Stimulated activated naive CD8-positive, alpha-beta T cell treated with anti-CD3 and anti-CD28 coated beads, Interleukin-15, Interleukin-2, amounts not matched to agents 100 ng/mL and 50 ng/mL, for 24 hours (primary cell): ENCODE data around the gene TMEM120B.
"Not testable (repeated sequence)": the region's sequence is repeated elsewhere in the genome, so short reads cannot be mapped to it uniquely, and the experiment has no call there.

Experiments used
- H3K27ac Mint-ChIP-seq: one replicate; pipeline ENCODE4 v1.8.0; 2021; ENCODE audit warnings: mild to moderate bottlenecking, mixed read lengths
- H3K27me3 Mint-ChIP-seq: one replicate; pipeline ENCODE4 v1.8.0; 2021; ENCODE audit warnings: mixed read lengths
- H3K36me3 Mint-ChIP-seq: one replicate; pipeline ENCODE4 v1.8.0; 2021; ENCODE audit warnings: low read depth, mixed read lengths
- H3K4me1 Mint-ChIP-seq: one replicate; pipeline ENCODE4 v1.8.0; 2021; ENCODE audit warnings: low read depth, mixed read lengths
- H3K4me3 Mint-ChIP-seq: one replicate; pipeline ENCODE4 v1.8.0; 2021; ENCODE audit warnings: mild to moderate bottlenecking, mixed read lengths
- H3K9me3 Mint-ChIP-seq: one replicate; pipeline ENCODE4 v1.8.0; 2021; ENCODE audit warnings: mixed read lengths

Gene TMEM120B

GRCh38 chr12:121783766-121784165 lies 71.2 kb downstream of the TMEM120B start:
- Mint-ChIP-seq H3K27ac (peak overlapping the region; percentile 95), H3K27me3 (no peaks in the 10 kb centered on the region), H3K4me3 (peak overlapping the region; percentile 49), H3K4me1 (peaks cover 90% of the 10 kb centered on the region), H3K9me3 (no peaks in the 10 kb centered on the region), H3K36me3 (peaks cover 57% of the 10 kb centered on the region)

- peaks cover 50% of the 10 kb centered on the region for H3K36me3 Mint-ChIP-seq
- H3K4me1 Mint-ChIP-seq = peaks cover 94% of the 10 kb centered on the region
- peak overlapping the region; percentile 63 for H3K4me3 Mint-ChIP-seq
Measured at GRCh38 chr12:121784460-121784859, 71.9 kb downstream of the TMEM120B start.

GRCh38 chr12:121786440-121786825 lies 73.9 kb downstream of the TMEM120B start:
- H3K4me3 Mint-ChIP-seq = peak overlapping the region; percentile 67
- H3K27me3 Mint-ChIP-seq = no peaks in the 10 kb centered on the region
- H3K4me1 Mint-ChIP-seq = peaks cover 100% of the 10 kb centered on the region
- peak overlapping the region; percentile 91 for H3K27ac Mint-ChIP-seq
- peaks cover 57% of the 10 kb centered on the region for H3K36me3 Mint-ChIP-seq
- H3K9me3 Mint-ChIP-seq = no peaks in the 10 kb centered on the region

More at GRCh38 chr12:121784460-121784859, 71.9 kb downstream of the TMEM120B start:
- H3K9me3 Mint-ChIP-seq = no peaks in the 10 kb centered on the region
- H3K27me3 Mint-ChIP-seq = no peaks in the 10 kb centered on the region
- H3K27ac Mint-ChIP-seq = peak overlapping the region; percentile 95

- peak overlapping the region; percentile 96 for H3K4me3 Mint-ChIP-seq
- H3K36me3 Mint-ChIP-seq = peaks cover 55% of the 10 kb centered on the region
- no peaks in the 10 kb centered on the region for H3K9me3 Mint-ChIP-seq
- H3K4me1 Mint-ChIP-seq = peaks cover 97% of the 10 kb centered on the region
- no peaks in the 10 kb centered on the region for H3K27me3 Mint-ChIP-seq
- peak overlapping the region; percentile 99 for H3K27ac Mint-ChIP-seq
Measured at GRCh38 chr12:121787063-121788025, 74.8 kb downstream of the TMEM120B start.

- peak overlapping the region; percentile 99 for H3K27ac Mint-ChIP-seq
- peaks cover 52% of the 10 kb centered on the region for H3K36me3 Mint-ChIP-seq
- H3K4me3 Mint-ChIP-seq = peak overlapping the region; percentile 96
- H3K4me1 Mint-ChIP-seq = peaks cover 90% of the 10 kb centered on the region
- no peaks in the 10 kb centered on the region for H3K9me3 Mint-ChIP-seq
- no peaks in the 10 kb centered on the region for H3K27me3 Mint-ChIP-seq
Measured at GRCh38 chr12:121788176-121788818, 75.7 kb downstream of the TMEM120B start.

- Mint-ChIP-seq H3K9me3 (no peaks in the 10 kb centered on the region), H3K27me3 (no peaks in the 10 kb centered on the region), H3K4me3 (peak overlapping the region; percentile 96), H3K36me3 (peaks cover 47% of the 10 kb centered on the region), H3K4me1 (peaks cover 82% of the 10 kb centered on the region), H3K27ac (peak overlapping the region; percentile 99)
Measured at GRCh38 chr12:121789233-121789781, 76.8 kb downstream of the TMEM120B start.

- Mint-ChIP-seq H3K4me3 (peak overlapping the region; percentile 96), H3K4me1 (peaks cover 82% of the 10 kb centered on the region), H3K27me3 (no peaks in the 10 kb centered on the region), H3K9me3 (no peaks in the 10 kb centered on the region), H3K36me3 (peaks cover 42% of the 10 kb centered on the region), H3K27ac (peak overlapping the region; percentile 99)
Measured at GRCh38 chr12:121789800-121790728, 77.5 kb downstream of the TMEM120B start.

- Mint-ChIP-seq H3K36me3 (peaks cover 41% of the 10 kb centered on the region), H3K4me1 (peaks cover 79% of the 10 kb centered on the region), H3K4me3 (peak overlapping the region; percentile 96), H3K27ac (peak overlapping the region; percentile 99)
- H3K9me3 Mint-ChIP-seq, H3K27me3 Mint-ChIP-seq: not testable (repeated sequence)
Measured at GRCh38 chr12:121790785-121791184, 78.2 kb downstream of the TMEM120B start.

GRCh38 chr12:121791671-121792551 lies 79.4 kb downstream of the TMEM120B start:
- peaks cover 33% of the 10 kb centered on the region for H3K36me3 Mint-ChIP-seq
- H3K4me3 Mint-ChIP-seq = peak overlapping the region; percentile 96
- peak overlapping the region; percentile 99 for H3K27ac Mint-ChIP-seq
- peaks cover 74% of the 10 kb centered on the region for H3K4me1 Mint-ChIP-seq
- no peaks in the 10 kb centered on the region for H3K27me3 Mint-ChIP-seq
- no peaks in the 10 kb centered on the region for H3K9me3 Mint-ChIP-seq

GRCh38 chr12:121792607-121793439 lies 80.3 kb downstream of the TMEM120B start:
- H3K9me3 Mint-ChIP-seq = no peaks in the 10 kb centered on the region
- H3K4me3 Mint-ChIP-seq = peak overlapping the region; percentile 96
- H3K27ac Mint-ChIP-seq = peak overlapping the region; percentile 99
- no peaks in the 10 kb centered on the region for H3K27me3 Mint-ChIP-seq
- H3K4me1 Mint-ChIP-seq = peaks cover 74% of the 10 kb centered on the region
- H3K36me3 Mint-ChIP-seq = peaks cover 30% of the 10 kb centered on the region

GRCh38 chr12:121793440-121793837 lies 80.9 kb downstream of the TMEM120B start, which contains the start of gene RHOF:
Gene RHOF (minus strand): TSS chr12:121793688. CDS start chr12:121793633, 55 bp downstream.
- Mint-ChIP-seq H3K4me1 (peaks cover 73% of the 10 kb centered on the region), H3K27me3 (no peaks in the 10 kb centered on the region), H3K9me3 (no peaks in the 10 kb centered on the region), H3K36me3 (peaks cover 27% of the 10 kb centered on the region), H3K4me3 (peak within 1 kb of the TSS; percentile 96), H3K27ac (peak within 1 kb of the TSS; percentile 99)

- H3K27ac Mint-ChIP-seq = peak overlapping the region; percentile 94
- H3K4me1 Mint-ChIP-seq = peaks cover 73% of the 10 kb centered on the region
- H3K9me3 Mint-ChIP-seq = no peaks in the 10 kb centered on the region
- no peaks in the 10 kb centered on the region for H3K27me3 Mint-ChIP-seq
- H3K36me3 Mint-ChIP-seq = peaks cover 31% of the 10 kb centered on the region
- peak overlapping the region; percentile 96 for H3K4me3 Mint-ChIP-seq
Measured at GRCh38 chr12:121793838-121794533, 81.4 kb downstream of the TMEM120B start.
